Progenitor cell of endocrine pancreas (in vitro differentiated cells): ENCODE data around the gene THRB. TPM values are rescaled to one million over a fixed set of nuclear protein-coding genes. Genes with fewer than 3 reads are reported as not detected.

Experiments used
- DNase-seq: peaks from one replicate; pipeline ENCODE4 v3.0.0; 2021; ENCODE audit warnings: low spot score; ENCODE audit not compliant: unreplicated experiment
- H3K27ac Mint-ChIP-seq: 2 replicates; pipeline ENCODE4 v1.8.0; 2021; ENCODE audit warnings: mild to moderate bottlenecking, moderate library complexity, mixed read lengths
- H3K27me3 Mint-ChIP-seq: 2 replicates; pipeline ENCODE4 v1.8.0; 2021; ENCODE audit warnings: mixed read lengths
- H3K36me3 Mint-ChIP-seq: 2 replicates; pipeline ENCODE4 v1.8.0; 2022; ENCODE audit warnings: mixed read lengths; ENCODE audit not compliant: insufficient read depth
- H3K4me1 Mint-ChIP-seq: 2 replicates; pipeline ENCODE4 v1.8.0; 2021; ENCODE audit warnings: low read depth, mixed read lengths
- H3K4me3 Mint-ChIP-seq: 2 replicates; pipeline ENCODE4 v1.8.0; 2021; ENCODE audit warnings: low read depth, mild to moderate bottlenecking, moderate library complexity, mixed read lengths
- H3K9me3 Mint-ChIP-seq: 2 replicates; pipeline ENCODE4 v1.8.0; 2021; ENCODE audit warnings: low read depth, mixed read lengths
- total RNA-seq: library from RNA; stranded (reverse); gene quantifications from 2 replicates; pipeline ENCODE4 v1.2.1, GENCODE V29; 2021
- TF ChIP-seq, protein P1 (sequence below): fragments of 200-600 bp; sonication (generic); IDR thresholded peaks from one replicate; pipeline ENCODE4 v1.5.0; 2021; ENCODE audit warnings: antibody characterized with exemption, mild to moderate bottlenecking; ENCODE audit not compliant: unreplicated experiment

THRB gene
- total RNA-seq, 1 donor from 2014 or later = 19.7 TPM

DNA sequence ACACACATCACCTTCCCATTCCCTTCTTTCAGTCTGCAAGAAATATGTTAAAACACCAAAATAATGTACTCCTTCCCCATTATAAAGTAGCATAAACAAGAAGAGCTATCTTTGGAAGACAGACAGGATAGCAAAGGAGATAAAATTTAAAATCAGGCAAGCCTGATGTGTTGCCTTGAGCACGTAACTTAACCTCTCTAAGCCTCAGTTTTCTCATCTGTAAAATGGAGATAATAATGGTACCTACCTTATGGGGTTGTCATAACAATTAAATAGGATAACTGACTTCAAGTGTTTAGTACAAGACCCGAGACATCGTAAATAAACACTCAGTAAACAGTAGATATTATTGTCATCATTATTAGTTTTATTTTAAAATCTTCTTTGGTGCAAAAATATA is 407.2 kb downstream of the THRB start:
- Mint-ChIP-seq H3K9me3 (peaks cover 6% of the 10 kb centered on the region), H3K4me1 (peaks cover 4% of the 10 kb centered on the region), H3K36me3 (no peaks in the 10 kb centered on the region), H3K4me3 (no peak overlapping the region), H3K27ac (no peak overlapping the region), H3K27me3 (no peaks in the 10 kb centered on the region)
- TF ChIP-seq, protein P1, sequence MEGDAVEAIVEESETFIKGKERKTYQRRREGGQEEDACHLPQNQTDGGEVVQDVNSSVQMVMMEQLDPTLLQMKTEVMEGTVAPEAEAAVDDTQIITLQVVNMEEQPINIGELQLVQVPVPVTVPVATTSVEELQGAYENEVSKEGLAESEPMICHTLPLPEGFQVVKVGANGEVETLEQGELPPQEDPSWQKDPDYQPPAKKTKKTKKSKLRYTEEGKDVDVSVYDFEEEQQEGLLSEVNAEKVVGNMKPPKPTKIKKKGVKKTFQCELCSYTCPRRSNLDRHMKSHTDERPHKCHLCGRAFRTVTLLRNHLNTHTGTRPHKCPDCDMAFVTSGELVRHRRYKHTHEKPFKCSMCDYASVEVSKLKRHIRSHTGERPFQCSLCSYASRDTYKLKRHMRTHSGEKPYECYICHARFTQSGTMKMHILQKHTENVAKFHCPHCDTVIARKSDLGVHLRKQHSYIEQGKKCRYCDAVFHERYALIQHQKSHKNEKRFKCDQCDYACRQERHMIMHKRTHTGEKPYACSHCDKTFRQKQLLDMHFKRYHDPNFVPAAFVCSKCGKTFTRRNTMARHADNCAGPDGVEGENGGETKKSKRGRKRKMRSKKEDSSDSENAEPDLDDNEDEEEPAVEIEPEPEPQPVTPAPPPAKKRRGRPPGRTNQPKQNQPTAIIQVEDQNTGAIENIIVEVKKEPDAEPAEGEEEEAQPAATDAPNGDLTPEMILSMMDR = no peak
- DNase-seq = no peak

DNA sequence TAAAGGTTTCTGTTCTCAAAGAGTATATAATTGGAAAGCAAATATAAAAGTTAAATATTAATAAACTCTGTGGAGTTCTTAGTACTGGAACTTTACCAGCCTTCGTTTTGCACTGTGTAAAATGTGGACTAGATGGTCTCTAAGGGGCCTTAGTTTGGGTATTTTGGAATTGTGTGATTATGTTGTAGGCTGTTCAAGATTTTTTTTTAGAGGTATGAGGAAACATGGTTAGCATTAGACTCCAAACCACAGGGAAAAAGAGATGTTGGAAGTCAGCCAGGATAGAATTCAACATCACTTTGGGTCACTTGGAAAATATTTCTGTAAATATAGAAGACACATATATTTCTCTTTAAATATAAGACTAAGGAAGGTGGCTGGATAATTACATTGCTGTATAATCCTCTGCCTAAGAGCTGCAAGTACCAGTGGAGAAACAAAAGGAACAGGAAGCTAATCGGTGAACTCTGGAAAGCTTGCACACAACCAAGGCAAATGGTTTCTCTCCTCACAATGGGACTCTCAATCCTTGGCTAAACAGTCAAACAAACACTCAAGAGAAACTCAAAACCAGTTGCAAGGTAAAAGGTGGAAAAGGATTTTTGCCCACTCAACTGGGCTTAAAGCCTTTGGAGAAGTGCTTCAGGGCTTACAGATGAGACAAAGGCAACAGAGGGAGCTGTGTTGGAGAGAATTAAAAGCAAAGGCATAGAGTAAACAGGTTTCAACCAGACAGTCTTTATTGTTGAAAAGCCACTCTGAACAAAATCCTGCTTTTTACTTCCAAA is 407.8 kb downstream of the THRB start:
- Mint-ChIP-seq H3K4me1 (peaks cover 4% of the 10 kb centered on the region), H3K4me3 (no peak overlapping the region), H3K27ac (no peak overlapping the region), H3K36me3 (no peaks in the 10 kb centered on the region), H3K27me3 (no peaks in the 10 kb centered on the region), H3K9me3 (peaks cover 6% of the 10 kb centered on the region)
- no peak for DNase-seq
- TF ChIP-seq, protein P1 = no peak

DNA sequence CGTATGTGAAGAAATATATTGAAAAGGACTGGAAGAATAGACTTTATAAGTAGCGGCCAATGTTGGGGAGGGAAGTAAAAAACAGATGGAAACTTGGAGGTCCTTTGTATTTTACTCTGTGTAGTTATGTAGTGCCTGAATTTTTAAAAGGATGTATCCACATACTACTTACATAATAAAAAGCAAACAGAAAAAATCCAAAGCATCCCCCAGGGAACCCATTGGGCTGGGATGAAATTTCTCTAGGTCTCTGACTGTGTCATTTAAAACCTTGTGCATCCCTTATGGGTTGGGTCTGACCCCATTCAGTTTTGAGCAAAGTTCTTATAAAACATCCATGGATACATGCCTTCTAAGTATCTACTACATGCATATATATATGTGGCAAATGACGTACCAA is 408.4 kb downstream of the THRB start:
- DNase-seq = no peak
- H3K27me3 Mint-ChIP-seq = no peaks in the 10 kb centered on the region
- TF ChIP-seq, protein P1 = no peak
- H3K9me3 Mint-ChIP-seq = peaks cover 6% of the 10 kb centered on the region
- H3K4me3 Mint-ChIP-seq = no peak overlapping the region
- peaks cover 4% of the 10 kb centered on the region for H3K4me1 Mint-ChIP-seq
- H3K27ac Mint-ChIP-seq = no peak overlapping the region
- no peaks in the 10 kb centered on the region for H3K36me3 Mint-ChIP-seq

DNA sequence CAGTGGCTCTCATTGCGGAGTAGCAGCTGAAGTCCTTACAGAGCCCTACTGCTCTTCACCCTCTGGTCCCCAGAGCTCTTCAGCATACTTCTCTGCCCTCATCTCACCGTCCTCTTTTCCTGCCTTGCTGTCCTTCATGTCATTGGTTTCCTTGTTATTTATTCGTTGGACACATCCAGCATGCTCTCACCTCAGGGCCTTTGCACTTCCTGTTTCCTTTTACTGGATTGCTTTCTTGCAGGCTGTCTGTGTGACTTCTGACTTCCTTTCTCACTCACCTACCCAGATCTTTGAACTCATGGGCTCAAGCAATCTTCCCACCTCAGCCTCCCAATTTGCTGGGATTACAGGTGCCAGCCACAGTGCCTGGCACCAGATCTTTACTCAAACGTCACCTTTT is 422.5 kb downstream of the THRB start:
- Mint-ChIP-seq H3K4me1 (no peaks in the 10 kb centered on the region), H3K4me3 (no peak overlapping the region), H3K9me3 (peaks cover 23% of the 10 kb centered on the region), H3K27me3 (no peaks in the 10 kb centered on the region), H3K36me3 (peaks cover 4% of the 10 kb centered on the region), H3K27ac (no peak overlapping the region)
- TF ChIP-seq, protein P1 = no peak
- DNase-seq = no peak

DNA sequence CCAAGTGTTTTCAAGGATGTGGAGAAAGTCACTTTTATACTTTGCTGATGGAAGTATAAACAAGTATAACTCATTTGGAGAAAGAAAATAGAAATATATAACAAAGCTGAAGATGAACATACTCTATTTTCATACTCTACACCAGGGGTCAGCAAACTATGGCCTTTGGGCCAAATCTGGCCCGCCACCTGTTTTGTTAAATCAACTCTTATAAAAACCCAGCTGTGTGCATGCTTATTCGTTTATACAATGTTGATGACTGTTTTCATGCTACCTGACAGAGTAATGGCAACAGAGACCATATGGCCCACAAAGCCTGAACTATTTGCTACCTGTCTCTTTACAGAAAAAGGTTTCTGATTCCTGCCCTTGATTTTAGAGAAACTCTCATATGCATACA is 425.6 kb downstream of the THRB start:
- H3K4me1 Mint-ChIP-seq = no peaks in the 10 kb centered on the region
- peaks cover 2% of the 10 kb centered on the region for H3K9me3 Mint-ChIP-seq
- no peak overlapping the region for H3K27ac Mint-ChIP-seq
- no peaks in the 10 kb centered on the region for H3K27me3 Mint-ChIP-seq
- TF ChIP-seq, protein P1 = peak; percentile 43
- no peak overlapping the region for H3K4me3 Mint-ChIP-seq
- no peaks in the 10 kb centered on the region for H3K36me3 Mint-ChIP-seq
- DNase-seq = no peak
